ENCODE data around the gene RAB21.

GRCh38 chr12:71730936-71731335 is 23.7 kb upstream of the RAB21 start:
- TF ChIP-seq, protein P1, sequence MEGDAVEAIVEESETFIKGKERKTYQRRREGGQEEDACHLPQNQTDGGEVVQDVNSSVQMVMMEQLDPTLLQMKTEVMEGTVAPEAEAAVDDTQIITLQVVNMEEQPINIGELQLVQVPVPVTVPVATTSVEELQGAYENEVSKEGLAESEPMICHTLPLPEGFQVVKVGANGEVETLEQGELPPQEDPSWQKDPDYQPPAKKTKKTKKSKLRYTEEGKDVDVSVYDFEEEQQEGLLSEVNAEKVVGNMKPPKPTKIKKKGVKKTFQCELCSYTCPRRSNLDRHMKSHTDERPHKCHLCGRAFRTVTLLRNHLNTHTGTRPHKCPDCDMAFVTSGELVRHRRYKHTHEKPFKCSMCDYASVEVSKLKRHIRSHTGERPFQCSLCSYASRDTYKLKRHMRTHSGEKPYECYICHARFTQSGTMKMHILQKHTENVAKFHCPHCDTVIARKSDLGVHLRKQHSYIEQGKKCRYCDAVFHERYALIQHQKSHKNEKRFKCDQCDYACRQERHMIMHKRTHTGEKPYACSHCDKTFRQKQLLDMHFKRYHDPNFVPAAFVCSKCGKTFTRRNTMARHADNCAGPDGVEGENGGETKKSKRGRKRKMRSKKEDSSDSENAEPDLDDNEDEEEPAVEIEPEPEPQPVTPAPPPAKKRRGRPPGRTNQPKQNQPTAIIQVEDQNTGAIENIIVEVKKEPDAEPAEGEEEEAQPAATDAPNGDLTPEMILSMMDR (conservative IDR thresholded peaks at IDR 0.05; ENCODE audit: low read length): no peak
- no peak for TF ChIP-seq EZH2phosphoT487 (IDR thresholded peaks at IDR 0.05; ENCODE audit: borderline replicate concordance)
